ENCODE results near the gene DUXB.

- TF ChIP-seq CTCF (conservative IDR thresholded peaks at IDR 0.05; ENCODE audit: low read length): no peak
- TF ChIP-seq EZH2phosphoT487 (IDR thresholded peaks at IDR 0.05; ENCODE audit: borderline replicate concordance, low read depth, low read length): no peak
Observed at GRCh38 chr16:75682308-75682707, 19.0 kb downstream of the DUXB start.

All from OCI-LY7 (cell line).